Esophagus muscularis mucosa (tissue), 4 donors: ENCODE data around the gene TTC39A.

Experiments used
- CTCF ChIP-seq, 3 experiments: fragments of 200-600 bp in 2 of 3; fragments of 450-650 bp in 1 of 3; sonication (generic) in 2 of 3; IDR thresholded peaks; one replicate each; pipeline ENCODE4 v1.5.1; 2017 to 2019; ENCODE audit warnings: antibody characterized with exemption in 3 of 3, mild to moderate bottlenecking in 2 of 3, moderate library complexity in 1 of 3
- EP300 ChIP-seq: sonication (generic); formaldehyde crosslinking; IDR thresholded peaks from one replicate; pipeline ENCODE4 v1.6.1; 2017; ENCODE audit warnings: antibody characterized with exemption
- POLR2AphosphoS5 ChIP-seq, 2 donors: sonication (generic); formaldehyde crosslinking; IDR thresholded peaks; one replicate each; pipeline ENCODE4 v1.6.1; 2017; ENCODE audit warnings: antibody characterized with exemption in 2 of 2

DNA sequence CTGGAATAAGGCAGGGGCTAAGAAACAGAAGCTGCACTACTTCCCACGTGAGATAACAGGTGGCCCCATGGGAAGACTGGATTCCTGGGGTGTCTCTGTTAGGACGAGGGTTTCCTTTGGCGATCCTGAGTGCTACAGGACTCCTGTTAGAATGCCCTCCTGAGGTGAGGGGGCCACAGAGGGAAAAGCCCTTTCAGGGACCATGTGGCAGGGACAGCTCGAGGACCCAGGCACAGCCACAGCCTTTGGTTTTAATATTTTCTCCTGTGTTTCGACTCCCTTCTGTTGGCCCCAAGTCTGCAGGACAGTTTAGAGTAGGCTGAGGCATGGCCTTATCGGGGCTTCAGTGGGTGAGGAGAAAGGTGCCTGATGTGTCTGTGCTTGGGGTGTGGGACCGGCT is 12.6 kb downstream of the TTC39A start:
- TF ChIP-seq CTCF (IDR thresholded peaks at IDR 0.05) = no peak
- no peak for TF ChIP-seq POLR2AphosphoS5 (IDR thresholded peaks at IDR 0.05)
- TF ChIP-seq EP300 = no peak
